Nephron progenitor cell (in vitro differentiated cells): ENCODE measurements around the gene KIAA2012.

Source experiments
- DNase-seq: peaks from one replicate; pipeline ENCODE4 v3.0.0; 2021
- H3K27ac Mint-ChIP-seq: 2 replicates; pipeline ENCODE4 v1.8.0; 2021; ENCODE audit warnings: mild to moderate bottlenecking, moderate library complexity, mixed read lengths
- H3K27me3 Mint-ChIP-seq: 2 replicates; pipeline ENCODE4 v1.8.0; 2021; ENCODE audit warnings: mild to moderate bottlenecking, low read depth, mixed read lengths; ENCODE audit not compliant: poor library complexity
- H3K36me3 Mint-ChIP-seq: 2 replicates; pipeline ENCODE4 v1.8.0; 2021; ENCODE audit warnings: low read depth, mixed read lengths
- H3K4me1 Mint-ChIP-seq: 2 replicates; pipeline ENCODE4 v1.8.0; 2021; ENCODE audit warnings: mixed read lengths
- H3K4me3 Mint-ChIP-seq: 2 replicates; pipeline ENCODE4 v1.8.0; 2021; ENCODE audit warnings: mild to moderate bottlenecking, moderate library complexity, mixed read lengths
- H3K9me3 Mint-ChIP-seq: 2 replicates; pipeline ENCODE4 v1.8.0; 2021; ENCODE audit warnings: mild to moderate bottlenecking, moderate library complexity, mixed read lengths
- CTCF ChIP-seq: fragments of 200-600 bp; sonication (generic); IDR thresholded peaks from 2 replicates; pipeline ENCODE4 v1.5.0; 2021; ENCODE audit warnings: antibody characterized with exemption

The KIAA2012 gene

DNA sequence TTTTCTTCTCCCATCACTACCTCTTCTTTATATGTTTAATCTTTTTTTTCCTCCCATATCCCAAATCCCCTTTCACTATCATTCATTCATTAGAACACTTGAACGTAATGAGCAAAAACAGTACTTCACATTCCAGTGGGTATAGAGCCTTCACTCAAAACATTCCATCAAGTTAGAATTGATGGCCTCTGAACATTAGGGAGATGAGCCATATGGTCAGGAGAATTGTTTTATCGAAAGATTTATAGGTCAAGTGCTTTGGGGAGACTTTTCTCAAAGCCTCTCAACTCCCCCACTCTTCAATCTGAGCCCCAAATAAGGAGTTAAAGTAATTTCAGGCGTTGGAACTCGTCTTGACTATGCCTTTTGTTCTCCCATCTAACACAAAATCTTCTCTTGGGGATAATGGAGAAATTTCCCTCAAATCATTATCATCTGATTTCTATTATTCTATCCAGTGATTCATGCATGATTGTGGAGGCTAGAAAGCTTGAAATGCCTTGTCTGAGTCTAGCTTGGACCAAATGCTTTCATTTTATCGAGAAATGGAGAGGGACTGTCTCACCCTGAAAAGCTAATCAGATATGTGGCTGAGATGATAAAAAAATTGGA, 79.2 kb downstream of the KIAA2012 start:
- DNase-seq, result no peak
- peak overlapping the region; percentile 27 for H3K4me3 Mint-ChIP-seq
- no peak overlapping the region for H3K27ac Mint-ChIP-seq
- H3K27me3 Mint-ChIP-seq, result peaks cover 7% of the 10 kb centered on the region
- H3K9me3 Mint-ChIP-seq, result no peaks in the 10 kb centered on the region
- H3K4me1 Mint-ChIP-seq, result peaks cover 71% of the 10 kb centered on the region
- H3K36me3 Mint-ChIP-seq, result no peaks in the 10 kb centered on the region
- TF ChIP-seq CTCF, result no peak

- Mint-ChIP-seq H3K9me3 (no peaks in the 10 kb centered on the region), H3K4me3 (no peak overlapping the region), H3K27me3 (peaks cover 8% of the 10 kb centered on the region), H3K4me1 (peaks cover 47% of the 10 kb centered on the region), H3K36me3 (no peaks in the 10 kb centered on the region), H3K27ac (peak overlapping the region; percentile 71)
- TF ChIP-seq CTCF, result no peak
- no peak for DNase-seq
Observed at GRCh38 chr2:202154613-202155012, 81.6 kb downstream of the KIAA2012 start.

GRCh38 chr2:202157211-202157990, 84.3 kb downstream of the KIAA2012 start:
- H3K36me3 Mint-ChIP-seq, result no peaks in the 10 kb centered on the region
- DNase-seq, result no peak
- H3K4me3 Mint-ChIP-seq, result no peak overlapping the region
- peaks cover 8% of the 10 kb centered on the region for H3K27me3 Mint-ChIP-seq
- peaks cover 42% of the 10 kb centered on the region for H3K4me1 Mint-ChIP-seq
- H3K9me3 Mint-ChIP-seq, result no peaks in the 10 kb centered on the region
- H3K27ac Mint-ChIP-seq, result peak overlapping the region; percentile 44
- no peak for TF ChIP-seq CTCF

- Mint-ChIP-seq H3K9me3 (no peaks in the 10 kb centered on the region), H3K4me3 (no peak overlapping the region), H3K4me1 (peaks cover 37% of the 10 kb centered on the region), H3K27ac (no peak overlapping the region), H3K36me3 (no peaks in the 10 kb centered on the region), H3K27me3 (peaks cover 12% of the 10 kb centered on the region)
- TF ChIP-seq CTCF, result no peak
- DNase-seq, result no peak
Observed at GRCh38 chr2:202158796-202159195, 85.7 kb downstream of the KIAA2012 start.

DNA sequence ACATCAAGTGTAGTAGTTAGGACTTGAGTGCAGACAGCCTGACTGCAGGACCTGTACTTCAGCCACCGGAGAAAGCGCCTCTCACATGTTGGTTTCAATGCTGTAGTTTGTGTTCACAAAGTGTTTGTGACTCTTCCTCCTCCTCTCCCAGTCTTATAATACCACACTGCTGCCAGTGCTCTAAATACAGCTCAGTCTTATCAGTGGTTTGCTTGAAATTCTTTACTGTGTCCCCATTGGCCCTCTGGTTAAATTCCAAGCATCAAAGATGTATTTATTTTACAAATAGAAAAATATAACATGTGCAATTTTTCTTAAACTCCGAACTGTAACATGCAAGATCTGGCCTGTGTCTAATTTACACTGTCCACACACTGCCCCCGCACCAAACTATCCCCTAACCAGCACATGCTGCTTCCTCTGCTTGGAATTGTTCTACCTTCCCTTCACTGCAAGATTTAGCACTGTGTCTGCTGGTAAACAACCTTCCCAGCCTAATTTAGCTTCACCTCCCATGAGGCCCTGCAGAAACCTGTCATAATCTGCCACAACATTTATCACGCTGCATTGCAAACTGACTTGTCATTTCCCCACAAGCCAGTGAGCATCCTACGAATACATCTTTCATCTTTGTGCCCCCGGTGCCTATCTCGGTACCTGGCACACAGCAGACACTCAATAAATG, 88.2 kb downstream of the KIAA2012 start:
- DNase-seq, result no peak
- Mint-ChIP-seq H3K4me3 (no peak overlapping the region), H3K27ac (peak overlapping the region; percentile 92), H3K27me3 (peaks cover 12% of the 10 kb centered on the region), H3K36me3 (no peaks in the 10 kb centered on the region), H3K9me3 (no peaks in the 10 kb centered on the region), H3K4me1 (peaks cover 40% of the 10 kb centered on the region)
- TF ChIP-seq CTCF, result no peak
